ENCODE data around the gene NWD2.
A peak's percentile ranks its signal among the peaks of the same experiment; 100 is the strongest.

The NWD2 gene

GRCh38 chr4:37451656-37452055, 207.1 kb downstream of the NWD2 start:
- no CpG with 5 or more reads among the region's 2 CpGs for WGBS (ENCODE audit: insufficient coverage)
- ChIA-PET CTCF (interaction anchor here (1.3 to 2.8 kb wide), 4 partner anchors 8 to 117 kb away, joined by 3 to 17 read pairs (median 4); no protein-coding TSS in a partner anchor), POLR2A (no interaction called here)
- Histone ChIP-seq H3K9me3 (ENCODE audit: control extremely low read depth in 1 of 5, control insufficient read depth in 4 of 5, insufficient read depth in 2 of 5, low read depth in 1 of 5, low read length in 4 of 5) (no peaks in the 10 kb centered on the region), H3K27me3 (replicated peaks in 2 of 5; ENCODE audit: control insufficient read depth in 4 of 5, insufficient read depth in 5 of 5, low read length in 4 of 5) (peaks cover 10 to 42% (median 24%) of the 10 kb centered on the region in 5 experiments), H3K4me1 (ENCODE audit: control extremely low read depth in 1 of 4, control insufficient read depth in 4 of 4, insufficient read depth in 4 of 4, low read length in 3 of 4) (peaks cover 3 to 15% (median 13%) of the 10 kb centered on the region in 4 experiments), H3K4me3 (ENCODE audit: control insufficient read depth in 1 of 7, extremely low read depth in 1 of 7, insufficient read depth in 4 of 7, low read depth in 2 of 7, low read length in 6 of 7) (no peak overlapping the region), H3K36me3 (ENCODE audit: control insufficient read depth in 4 of 4, insufficient read depth in 4 of 4, low read length in 3 of 4) (no peaks in the 10 kb centered on the region), H3K27ac (ENCODE audit: insufficient read depth in 1 of 2, low read depth in 1 of 2, low read length in 2 of 2, poor library complexity in 1 of 2, severe bottlenecking in 2 of 2) (no peak overlapping the region)
- no peak for DNase-seq

- no peaks in the 10 kb centered on the region for H3K36me3 ChIP-seq (ENCODE audit: control insufficient read depth in 4 of 4, insufficient read depth in 4 of 4, low read length in 3 of 4)
- H3K4me1 ChIP-seq (ENCODE audit: control extremely low read depth in 1 of 4, control insufficient read depth in 4 of 4, insufficient read depth in 4 of 4, low read length in 3 of 4) = peaks cover 3 to 15% (median 13%) of the 10 kb centered on the region in 4 experiments
- H3K27me3 ChIP-seq (replicated peaks in 2 of 5; ENCODE audit: control insufficient read depth in 4 of 5, insufficient read depth in 5 of 5, low read length in 4 of 5) = peaks cover 11 to 43% (median 29%) of the 10 kb centered on the region in 5 experiments
- H3K4me3 ChIP-seq (ENCODE audit: control insufficient read depth in 1 of 7, extremely low read depth in 1 of 7, insufficient read depth in 4 of 7, low read depth in 2 of 7, low read length in 6 of 7) = peak overlapping the region in 4 of 7 experiments; percentile 52 to 77 (median 58)
- CTCF ChIA-PET = interaction anchor here (0.7 to 2.8 kb wide), 15 partner anchors 10 to 325 kb away, joined by 3 to 20 read pairs (median 3); no protein-coding TSS in a partner anchor
- POLR2A ChIA-PET = no interaction called here
- peak; percentile 81 to 85 (median 83) for DNase-seq
- H3K9me3 ChIP-seq (ENCODE audit: control extremely low read depth in 1 of 5, control insufficient read depth in 4 of 5, insufficient read depth in 2 of 5, low read depth in 1 of 5, low read length in 4 of 5) = no peaks in the 10 kb centered on the region
- WGBS (ENCODE audit: insufficient coverage) = 0% methylated on average over 2 of the region's 3 CpGs
- H3K27ac ChIP-seq (ENCODE audit: insufficient read depth in 1 of 2, low read depth in 1 of 2, low read length in 2 of 2, poor library complexity in 1 of 2, severe bottlenecking in 2 of 2) = no peak overlapping the region
Measured at GRCh38 chr4:37452952-37453280, 208.4 kb downstream of the NWD2 start.

- peak; percentile 20 to 60 (median 46) for DNase-seq
- ChIA-PET CTCF (interaction anchor here (0.7 to 2.8 kb wide), 18 partner anchors 10 to 582 kb away, joined by 3 to 20 read pairs (median 3); no protein-coding TSS in a partner anchor), POLR2A (no interaction called here)
- H3K9me3 ChIP-seq (ENCODE audit: control extremely low read depth in 1 of 5, control insufficient read depth in 4 of 5, insufficient read depth in 2 of 5, low read depth in 1 of 5, low read length in 4 of 5) = no peaks in the 10 kb centered on the region
- H3K36me3 ChIP-seq (ENCODE audit: control insufficient read depth in 4 of 4, insufficient read depth in 4 of 4, low read length in 3 of 4) = no peaks in the 10 kb centered on the region
- WGBS (ENCODE audit: insufficient coverage) = under 1% methylated on average over 37 of the region's 56 CpGs
- peaks cover 11 to 43% (median 29%) of the 10 kb centered on the region in 5 experiments for H3K27me3 ChIP-seq (replicated peaks in 2 of 5; ENCODE audit: control insufficient read depth in 4 of 5, insufficient read depth in 5 of 5, low read length in 4 of 5)
- peaks cover 3 to 15% (median 13%) of the 10 kb centered on the region in 4 experiments for H3K4me1 ChIP-seq (ENCODE audit: control extremely low read depth in 1 of 4, control insufficient read depth in 4 of 4, insufficient read depth in 4 of 4, low read length in 3 of 4)
- H3K27ac ChIP-seq (ENCODE audit: insufficient read depth in 1 of 2, low read depth in 1 of 2, low read length in 2 of 2, poor library complexity in 1 of 2, severe bottlenecking in 2 of 2) = no peak overlapping the region
- H3K4me3 ChIP-seq (ENCODE audit: control insufficient read depth in 1 of 7, extremely low read depth in 1 of 7, insufficient read depth in 4 of 7, low read depth in 2 of 7, low read length in 6 of 7) = peak overlapping the region; percentile 26 to 77 (median 53)
Measured at GRCh38 chr4:37453281-37453998, 208.9 kb downstream of the NWD2 start.

- WGBS (ENCODE audit: insufficient coverage) = 8% methylated on average over 26 of the region's 32 CpGs
- ChIA-PET CTCF (interaction anchor here (0.8 to 2.2 kb wide), 10 partner anchors 11 to 581 kb away, joined by 3 to 20 read pairs (median 4); no protein-coding TSS in a partner anchor), POLR2A (no interaction called here)
- Histone ChIP-seq H3K36me3 (ENCODE audit: control insufficient read depth in 4 of 4, insufficient read depth in 4 of 4, low read length in 3 of 4) (no peaks in the 10 kb centered on the region), H3K27ac (ENCODE audit: insufficient read depth in 1 of 2, low read depth in 1 of 2, low read length in 2 of 2, poor library complexity in 1 of 2, severe bottlenecking in 2 of 2) (no peak overlapping the region), H3K4me1 (ENCODE audit: control extremely low read depth in 1 of 4, control insufficient read depth in 4 of 4, insufficient read depth in 4 of 4, low read length in 3 of 4) (peaks cover 3 to 15% (median 13%) of the 10 kb centered on the region in 4 experiments), H3K27me3 (replicated peaks in 2 of 5; ENCODE audit: control insufficient read depth in 4 of 5, insufficient read depth in 5 of 5, low read length in 4 of 5) (peaks cover 11 to 43% (median 29%) of the 10 kb centered on the region in 5 experiments), H3K4me3 (ENCODE audit: control insufficient read depth in 1 of 7, extremely low read depth in 1 of 7, insufficient read depth in 4 of 7, low read depth in 2 of 7, low read length in 6 of 7) (peak overlapping the region in 6 of 7 experiments; percentile 26 to 77 (median 48)), H3K9me3 (ENCODE audit: control extremely low read depth in 1 of 5, control insufficient read depth in 4 of 5, insufficient read depth in 2 of 5, low read depth in 1 of 5, low read length in 4 of 5) (no peaks in the 10 kb centered on the region)
- peak in 1 of 3 donors; percentile 8 for DNase-seq
Measured at GRCh38 chr4:37453999-37454800, 209.7 kb downstream of the NWD2 start.

- peak in 1 of 3 donors; percentile 5 for DNase-seq
- Histone ChIP-seq H3K4me3 (ENCODE audit: control insufficient read depth in 1 of 7, extremely low read depth in 1 of 7, insufficient read depth in 4 of 7, low read depth in 2 of 7, low read length in 6 of 7) (no peak overlapping the region), H3K4me1 (ENCODE audit: control extremely low read depth in 1 of 4, control insufficient read depth in 4 of 4, insufficient read depth in 4 of 4, low read length in 3 of 4) (peaks cover 3 to 15% (median 13%) of the 10 kb centered on the region in 4 experiments), H3K27ac (ENCODE audit: insufficient read depth in 1 of 2, low read depth in 1 of 2, low read length in 2 of 2, poor library complexity in 1 of 2, severe bottlenecking in 2 of 2) (no peak overlapping the region), H3K27me3 (replicated peaks in 2 of 5; ENCODE audit: control insufficient read depth in 4 of 5, insufficient read depth in 5 of 5, low read length in 4 of 5) (peaks cover 9 to 41% (median 29%) of the 10 kb centered on the region in 5 experiments), H3K36me3 (ENCODE audit: control insufficient read depth in 4 of 4, insufficient read depth in 4 of 4, low read length in 3 of 4) (no peaks in the 10 kb centered on the region), H3K9me3 (ENCODE audit: control extremely low read depth in 1 of 5, control insufficient read depth in 4 of 5, insufficient read depth in 2 of 5, low read depth in 1 of 5, low read length in 4 of 5) (no peaks in the 10 kb centered on the region)
- CTCF ChIA-PET = no interaction called here
- POLR2A ChIA-PET = no interaction called here
- WGBS (ENCODE audit: insufficient coverage) = 97% methylated on average over 7 of the region's 11 CpGs
Measured at GRCh38 chr4:37455301-37456131, 211.0 kb downstream of the NWD2 start.

- H3K27ac ChIP-seq (ENCODE audit: insufficient read depth in 1 of 2, low read depth in 1 of 2, low read length in 2 of 2, poor library complexity in 1 of 2, severe bottlenecking in 2 of 2) = no peak overlapping the region
- no peaks in the 10 kb centered on the region for H3K9me3 ChIP-seq (ENCODE audit: control extremely low read depth in 1 of 5, control insufficient read depth in 4 of 5, insufficient read depth in 2 of 5, low read depth in 1 of 5, low read length in 4 of 5)
- 100% methylated on average over 1 of the region's 1 CpG for whole genome bisulfite sequencing (ENCODE audit: insufficient coverage)
- DNase-seq = no peak
- CTCF ChIA-PET = no interaction called here
- H3K4me3 ChIP-seq (ENCODE audit: control insufficient read depth in 1 of 7, extremely low read depth in 1 of 7, insufficient read depth in 4 of 7, low read depth in 2 of 7, low read length in 6 of 7) = no peak overlapping the region
- no peaks in the 10 kb centered on the region for H3K36me3 ChIP-seq (ENCODE audit: control insufficient read depth in 4 of 4, insufficient read depth in 4 of 4, low read length in 3 of 4)
- no peaks in the 10 kb centered on the region for H3K4me1 ChIP-seq (ENCODE audit: control extremely low read depth in 1 of 4, control insufficient read depth in 4 of 4, insufficient read depth in 4 of 4, low read length in 3 of 4)
- POLR2A ChIA-PET = no interaction called here
- peaks cover 0 to 5% (median 0%) of the 10 kb centered on the region in 5 experiments for H3K27me3 ChIP-seq (replicated peaks in 2 of 5; ENCODE audit: control insufficient read depth in 4 of 5, insufficient read depth in 5 of 5, low read length in 4 of 5)
Measured at GRCh38 chr4:37461801-37462200, 217.3 kb downstream of the NWD2 start.

Data from common myeloid progenitor, CD34-positive (primary cell).